ENCODE measurements around the gene SH3PXD2B. TPM values are rescaled to one million over a fixed set of nuclear protein-coding genes. Genes with fewer than 3 reads are reported as not detected.
A peak's percentile ranks its signal among the peaks of the same experiment; 100 is the strongest.

SH3PXD2B gene
- total RNA-seq, 1 donor from 2014 or later, result 81.1 TPM

DNA sequence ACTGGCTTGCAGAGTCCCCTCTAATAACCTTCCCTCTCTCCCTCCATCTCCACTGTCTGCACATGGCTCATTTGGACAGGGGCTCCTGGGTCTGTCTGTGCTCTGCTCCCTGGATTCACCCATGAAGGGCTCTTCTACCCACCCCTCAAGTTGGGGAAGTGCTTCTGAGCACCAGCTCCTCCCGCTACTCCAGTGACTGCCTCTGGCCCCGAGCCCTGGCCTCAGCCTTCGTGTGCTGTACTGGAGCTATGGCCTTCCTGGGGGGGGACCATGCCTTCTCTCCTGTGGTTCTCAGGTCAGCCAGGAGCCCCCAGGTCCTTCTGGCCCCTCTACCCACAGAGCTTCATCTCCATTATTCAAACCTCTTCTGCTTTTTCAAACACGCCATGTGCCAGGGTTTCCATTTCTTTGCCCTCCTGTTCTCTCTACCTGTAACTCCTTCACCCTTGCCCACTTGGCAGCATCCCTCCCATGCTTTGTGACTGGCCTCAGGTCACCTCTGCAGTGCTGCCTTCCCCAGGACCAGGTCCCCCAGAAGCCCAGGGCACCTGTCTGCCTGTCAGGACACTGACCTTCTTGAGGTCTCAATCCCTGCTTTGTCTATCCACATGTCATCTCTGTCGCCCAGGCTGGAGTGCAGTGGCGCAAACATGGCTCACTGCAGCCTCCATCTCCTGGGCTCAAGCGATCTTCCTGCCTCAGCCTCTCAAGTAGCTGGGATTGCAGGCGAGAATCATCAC lies 9.5 kb downstream of the SH3PXD2B start:
- DNase-seq (ENCODE audit: low spot score), result no peak
- H3K36me3 Mint-ChIP-seq (ENCODE audit: low read depth), result peaks cover 3% of the 10 kb centered on the region
- no peaks in the 10 kb centered on the region for H3K27me3 Mint-ChIP-seq (ENCODE audit: low read depth)
- TF ChIP-seq, protein P1, sequence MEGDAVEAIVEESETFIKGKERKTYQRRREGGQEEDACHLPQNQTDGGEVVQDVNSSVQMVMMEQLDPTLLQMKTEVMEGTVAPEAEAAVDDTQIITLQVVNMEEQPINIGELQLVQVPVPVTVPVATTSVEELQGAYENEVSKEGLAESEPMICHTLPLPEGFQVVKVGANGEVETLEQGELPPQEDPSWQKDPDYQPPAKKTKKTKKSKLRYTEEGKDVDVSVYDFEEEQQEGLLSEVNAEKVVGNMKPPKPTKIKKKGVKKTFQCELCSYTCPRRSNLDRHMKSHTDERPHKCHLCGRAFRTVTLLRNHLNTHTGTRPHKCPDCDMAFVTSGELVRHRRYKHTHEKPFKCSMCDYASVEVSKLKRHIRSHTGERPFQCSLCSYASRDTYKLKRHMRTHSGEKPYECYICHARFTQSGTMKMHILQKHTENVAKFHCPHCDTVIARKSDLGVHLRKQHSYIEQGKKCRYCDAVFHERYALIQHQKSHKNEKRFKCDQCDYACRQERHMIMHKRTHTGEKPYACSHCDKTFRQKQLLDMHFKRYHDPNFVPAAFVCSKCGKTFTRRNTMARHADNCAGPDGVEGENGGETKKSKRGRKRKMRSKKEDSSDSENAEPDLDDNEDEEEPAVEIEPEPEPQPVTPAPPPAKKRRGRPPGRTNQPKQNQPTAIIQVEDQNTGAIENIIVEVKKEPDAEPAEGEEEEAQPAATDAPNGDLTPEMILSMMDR (IDR thresholded peaks at IDR 0.05), result no peak
- H3K27ac Mint-ChIP-seq (ENCODE audit: unreplicated experiment), result no peak overlapping the region
- no peaks in the 10 kb centered on the region for H3K9me3 Mint-ChIP-seq (ENCODE audit: low read depth)
- H3K4me3 Mint-ChIP-seq (ENCODE audit: unreplicated experiment), result no peak overlapping the region
- peaks cover 44% of the 10 kb centered on the region for H3K4me1 Mint-ChIP-seq (ENCODE audit: low read depth)

DNA sequence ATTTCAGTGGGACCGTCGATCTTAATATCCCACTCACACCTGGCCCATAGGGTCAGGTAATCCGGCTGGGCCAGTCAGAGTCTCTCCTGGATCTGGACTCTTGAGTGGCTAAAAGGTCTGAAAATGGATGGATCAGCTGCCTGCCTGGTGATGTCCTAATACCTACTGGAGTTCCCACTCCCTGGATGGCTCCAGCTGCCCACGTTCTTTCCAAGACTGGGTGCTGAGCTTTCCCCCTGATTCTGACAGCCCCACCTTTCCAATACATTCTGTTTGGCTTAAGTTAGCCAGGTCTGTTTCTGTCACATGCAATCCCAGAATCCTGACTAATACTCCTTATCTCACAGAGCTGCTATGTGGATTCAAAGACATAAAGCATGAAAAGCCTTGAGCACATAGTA lies 10.2 kb downstream of the SH3PXD2B start:
- H3K36me3 Mint-ChIP-seq (ENCODE audit: low read depth), result peaks cover 4% of the 10 kb centered on the region
- H3K27me3 Mint-ChIP-seq (ENCODE audit: low read depth), result no peaks in the 10 kb centered on the region
- no peak for DNase-seq (ENCODE audit: low spot score)
- TF ChIP-seq, protein P1 (IDR thresholded peaks at IDR 0.05), result no peak
- H3K4me1 Mint-ChIP-seq (ENCODE audit: low read depth), result peaks cover 44% of the 10 kb centered on the region
- no peak overlapping the region for H3K4me3 Mint-ChIP-seq (ENCODE audit: unreplicated experiment)
- peak overlapping the region; percentile 72 for H3K27ac Mint-ChIP-seq (ENCODE audit: unreplicated experiment)
- no peaks in the 10 kb centered on the region for H3K9me3 Mint-ChIP-seq (ENCODE audit: low read depth)

DNA sequence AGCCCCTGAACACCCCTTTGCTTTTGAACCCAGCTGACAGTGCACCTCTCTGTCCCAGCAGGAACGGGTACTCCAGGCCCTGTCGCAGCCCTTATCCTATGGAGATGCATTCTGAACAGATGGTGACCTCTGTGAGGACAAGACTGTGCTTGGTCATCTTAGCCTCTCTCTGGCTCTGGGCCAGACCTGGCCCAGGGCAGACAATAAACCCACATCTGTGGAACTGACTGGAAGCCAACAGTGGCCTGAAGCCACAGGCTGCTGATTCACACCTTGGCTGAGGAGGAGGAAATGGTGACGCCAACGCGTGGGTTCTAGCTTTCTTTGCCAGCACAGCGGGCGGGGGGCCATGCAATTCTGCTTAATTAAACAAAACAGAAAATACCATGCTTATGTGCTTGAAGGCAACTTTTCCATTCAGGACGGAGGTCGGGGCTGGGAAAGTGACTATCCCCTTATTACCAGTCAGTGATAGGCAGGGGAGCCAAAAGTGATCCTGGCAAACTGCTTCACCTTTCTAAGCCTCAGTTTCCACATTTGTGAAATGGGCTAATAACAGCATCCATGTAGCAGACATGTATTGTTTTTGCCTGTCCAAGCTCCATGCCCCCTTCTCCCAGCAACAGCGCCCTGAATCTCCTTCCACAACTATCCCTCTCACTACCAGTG lies 10.8 kb downstream of the SH3PXD2B start:
- Mint-ChIP-seq H3K4me1 (ENCODE audit: low read depth) (peaks cover 44% of the 10 kb centered on the region), H3K4me3 (ENCODE audit: unreplicated experiment) (no peak overlapping the region), H3K27ac (ENCODE audit: unreplicated experiment) (peak overlapping the region; percentile 84), H3K36me3 (ENCODE audit: low read depth) (peaks cover 4% of the 10 kb centered on the region), H3K27me3 (ENCODE audit: low read depth) (no peaks in the 10 kb centered on the region), H3K9me3 (ENCODE audit: low read depth) (no peaks in the 10 kb centered on the region)
- DNase-seq (ENCODE audit: low spot score), result no peak
- TF ChIP-seq, protein P1 (IDR thresholded peaks at IDR 0.05), result no peak

DNA sequence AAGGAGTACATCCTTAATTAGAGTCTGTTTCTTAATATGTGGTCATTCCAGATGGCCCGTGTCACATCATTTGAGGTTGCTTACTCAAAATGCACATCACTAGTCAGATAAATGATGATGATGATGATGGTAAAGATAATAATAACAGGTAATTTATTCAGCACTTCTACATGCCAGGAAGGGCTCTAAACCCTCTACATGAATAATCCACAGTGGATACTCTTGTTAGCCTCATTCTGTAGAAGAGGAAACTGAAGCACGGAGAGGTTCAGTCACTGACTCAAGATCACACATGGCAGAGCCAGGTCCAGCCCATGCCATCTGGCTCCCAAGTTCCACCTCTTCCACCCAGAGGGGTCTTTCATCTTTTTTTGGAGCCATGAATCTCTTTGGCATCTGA lies 11.7 kb downstream of the SH3PXD2B start:
- no peak for DNase-seq (ENCODE audit: low spot score)
- H3K4me3 Mint-ChIP-seq (ENCODE audit: unreplicated experiment), result no peak overlapping the region
- peaks cover 4% of the 10 kb centered on the region for H3K36me3 Mint-ChIP-seq (ENCODE audit: low read depth)
- H3K4me1 Mint-ChIP-seq (ENCODE audit: low read depth), result peaks cover 49% of the 10 kb centered on the region
- no peaks in the 10 kb centered on the region for H3K27me3 Mint-ChIP-seq (ENCODE audit: low read depth)
- H3K27ac Mint-ChIP-seq (ENCODE audit: unreplicated experiment), result no peak overlapping the region
- TF ChIP-seq, protein P1 (IDR thresholded peaks at IDR 0.05), result no peak
- no peaks in the 10 kb centered on the region for H3K9me3 Mint-ChIP-seq (ENCODE audit: low read depth)

DNA sequence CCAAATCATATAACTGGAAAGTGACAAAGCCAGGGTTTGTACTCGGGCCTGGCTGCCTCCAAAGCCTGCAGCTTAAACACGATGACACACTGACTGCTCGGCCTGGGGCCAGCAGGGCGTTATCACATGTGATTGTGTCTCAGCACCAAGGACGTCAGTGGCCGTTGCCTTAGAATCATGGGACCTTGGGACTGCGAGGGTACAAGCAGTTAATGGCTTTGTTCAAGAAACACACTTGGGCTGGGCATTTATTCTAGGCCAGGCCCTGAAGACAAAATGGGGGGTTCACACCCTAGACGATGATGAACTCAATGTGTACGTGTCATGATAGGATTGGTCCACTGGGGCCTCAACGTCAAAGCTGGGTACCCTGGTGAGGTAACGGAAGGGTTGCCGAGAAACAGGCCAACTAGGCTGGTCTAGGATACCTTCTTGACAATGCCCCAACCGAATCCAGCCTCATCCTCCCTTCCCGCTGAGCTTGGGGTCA lies 13.0 kb downstream of the SH3PXD2B start:
- Mint-ChIP-seq H3K36me3 (ENCODE audit: low read depth) (peaks cover 5% of the 10 kb centered on the region), H3K9me3 (ENCODE audit: low read depth) (no peaks in the 10 kb centered on the region), H3K27me3 (ENCODE audit: low read depth) (no peaks in the 10 kb centered on the region), H3K27ac (ENCODE audit: unreplicated experiment) (no peak overlapping the region), H3K4me3 (ENCODE audit: unreplicated experiment) (no peak overlapping the region), H3K4me1 (ENCODE audit: low read depth) (peaks cover 50% of the 10 kb centered on the region)
- no peak for DNase-seq (ENCODE audit: low spot score)
- TF ChIP-seq, protein P1 (IDR thresholded peaks at IDR 0.05), result no peak
